Inflammatory macrophage treated with lipopolysaccharide for 1 hour (primary cell): Measurements from ENCODE around the gene CTDP1.
"Not testable (repeated sequence)": the region's sequence is repeated elsewhere in the genome, so short reads cannot be mapped to it uniquely, and the experiment has no call there.

Experiments
- DNase-seq, 2 donors: peaks; one replicate each; pipeline ENCODE4 v3.0.0-alpha.2; 2020 to 2022

CTDP1 gene

DNA sequence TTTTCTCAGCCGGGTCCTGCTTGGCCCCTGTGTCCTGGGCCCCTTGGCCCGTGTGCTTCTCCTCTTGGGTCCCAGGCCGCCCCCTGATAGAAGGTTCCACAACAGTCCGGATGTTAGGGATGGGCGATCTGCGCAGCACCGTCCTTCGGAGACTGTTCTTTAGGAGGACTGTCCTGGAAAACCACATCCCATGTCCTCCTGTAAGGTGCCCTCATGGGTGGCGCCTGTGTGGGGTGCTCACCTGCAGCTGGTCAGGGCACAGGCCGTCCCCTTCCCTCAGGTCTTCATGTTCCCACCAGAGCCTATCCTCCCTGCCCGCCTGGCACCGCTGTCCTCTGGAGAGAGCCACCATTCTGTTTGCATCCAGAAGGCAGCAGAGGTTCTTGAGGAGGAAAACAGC is 50.0 kb downstream of the CTDP1 start:
- DNase-seq: no peak

DNA sequence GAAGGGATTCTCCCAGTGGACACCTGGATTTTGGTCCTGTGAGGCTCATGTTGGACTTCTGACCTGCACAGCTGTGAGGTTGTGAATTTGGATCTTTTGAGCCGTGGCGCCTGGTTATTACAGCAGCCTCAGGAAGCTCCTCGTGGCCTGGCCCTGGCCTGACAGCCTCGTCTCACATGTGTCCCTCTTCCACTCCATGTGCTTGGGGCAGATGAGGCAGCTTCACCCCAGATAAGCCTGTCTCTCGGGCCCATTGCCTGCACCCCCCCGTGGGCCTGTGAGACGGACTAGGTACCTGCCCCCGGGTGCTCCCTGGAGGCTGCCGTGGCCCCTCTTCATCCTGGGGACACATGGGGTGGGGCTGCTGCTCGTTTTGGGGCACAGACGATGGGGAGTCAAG is 51.2 kb downstream of the CTDP1 start:
- no peak for DNase-seq

DNA sequence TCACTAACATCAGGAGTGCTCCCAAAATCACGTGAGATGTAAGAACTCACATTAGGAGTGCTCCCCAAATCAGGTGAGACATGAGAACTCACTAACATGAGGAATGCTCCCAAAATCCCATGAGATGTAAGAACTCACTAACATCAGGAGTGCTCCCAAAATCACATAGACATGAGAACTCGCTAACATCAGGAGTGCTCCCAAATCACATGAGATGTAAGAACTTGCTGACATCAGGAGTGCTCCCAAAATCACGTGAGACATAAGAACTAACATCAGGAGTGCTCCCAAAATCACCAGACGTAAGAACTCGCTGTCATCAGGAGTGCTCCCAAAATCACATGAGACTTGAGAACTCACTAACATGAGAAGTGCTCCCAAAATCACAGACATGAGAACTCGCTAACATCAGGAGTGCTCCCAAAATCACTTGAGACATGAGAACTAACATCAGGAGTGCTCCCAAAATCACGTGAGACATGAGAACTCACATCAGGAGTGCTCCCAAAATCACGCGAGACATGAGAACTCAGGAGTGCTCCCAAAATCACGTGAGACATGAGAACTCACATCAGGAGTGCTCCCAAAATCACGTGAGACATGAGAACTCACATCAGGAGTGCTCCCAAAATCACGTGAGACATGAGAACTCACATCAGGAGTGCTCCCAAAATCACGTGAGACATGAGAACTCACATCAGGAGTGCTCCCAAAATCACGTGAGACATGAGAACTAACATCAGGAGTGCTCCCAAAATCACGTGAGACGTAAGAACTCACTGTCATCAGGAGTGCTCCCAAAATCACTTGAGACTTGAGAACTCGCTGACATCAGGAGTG is 52.5 kb downstream of the CTDP1 start:
- not testable (repeated sequence) for DNase-seq

DNA sequence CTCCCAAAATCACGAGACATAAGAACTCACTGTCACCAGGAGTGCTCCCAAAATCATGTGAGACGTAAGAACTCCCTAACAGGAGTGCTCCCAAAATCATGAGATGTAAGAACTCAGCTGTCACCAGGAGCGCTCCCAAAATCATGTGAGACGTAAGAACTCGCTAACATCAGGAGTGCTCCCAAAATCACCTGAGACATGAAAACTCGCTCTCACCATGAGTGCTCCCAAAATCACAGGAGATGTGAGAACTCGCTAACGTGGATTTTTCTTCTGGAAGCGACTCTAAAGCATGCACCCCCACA is 53.1 kb downstream of the CTDP1 start:
- no peak for DNase-seq

DNA sequence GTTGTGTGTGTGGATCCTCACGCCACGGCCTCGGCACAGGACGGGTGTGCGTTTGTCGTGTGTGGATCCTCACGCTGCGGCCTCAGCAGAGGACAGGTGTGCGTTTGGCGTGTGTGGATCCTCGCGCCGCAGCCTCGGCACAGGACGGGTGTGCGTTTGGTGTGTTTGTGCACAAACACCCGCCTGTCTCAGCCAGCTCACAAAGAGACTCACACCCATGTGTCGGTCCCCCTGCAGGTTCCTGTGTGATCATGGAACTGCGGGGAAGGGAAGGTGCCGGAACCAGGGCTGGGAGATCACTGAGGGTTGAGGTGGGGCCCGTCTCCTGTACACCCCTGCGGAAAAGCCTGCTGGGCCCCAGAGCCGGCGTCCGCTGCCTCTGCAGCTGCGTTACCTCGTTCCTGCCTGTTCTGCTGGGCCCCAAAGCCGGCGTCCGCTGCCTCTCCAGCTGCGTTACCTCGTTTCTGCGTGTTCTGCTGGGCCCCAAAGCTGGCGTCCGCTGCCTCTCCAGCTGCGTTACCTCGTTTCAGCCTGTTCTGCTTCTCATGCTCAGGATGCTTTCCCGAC is 53.6 kb downstream of the CTDP1 start:
- no peak for DNase-seq

DNA sequence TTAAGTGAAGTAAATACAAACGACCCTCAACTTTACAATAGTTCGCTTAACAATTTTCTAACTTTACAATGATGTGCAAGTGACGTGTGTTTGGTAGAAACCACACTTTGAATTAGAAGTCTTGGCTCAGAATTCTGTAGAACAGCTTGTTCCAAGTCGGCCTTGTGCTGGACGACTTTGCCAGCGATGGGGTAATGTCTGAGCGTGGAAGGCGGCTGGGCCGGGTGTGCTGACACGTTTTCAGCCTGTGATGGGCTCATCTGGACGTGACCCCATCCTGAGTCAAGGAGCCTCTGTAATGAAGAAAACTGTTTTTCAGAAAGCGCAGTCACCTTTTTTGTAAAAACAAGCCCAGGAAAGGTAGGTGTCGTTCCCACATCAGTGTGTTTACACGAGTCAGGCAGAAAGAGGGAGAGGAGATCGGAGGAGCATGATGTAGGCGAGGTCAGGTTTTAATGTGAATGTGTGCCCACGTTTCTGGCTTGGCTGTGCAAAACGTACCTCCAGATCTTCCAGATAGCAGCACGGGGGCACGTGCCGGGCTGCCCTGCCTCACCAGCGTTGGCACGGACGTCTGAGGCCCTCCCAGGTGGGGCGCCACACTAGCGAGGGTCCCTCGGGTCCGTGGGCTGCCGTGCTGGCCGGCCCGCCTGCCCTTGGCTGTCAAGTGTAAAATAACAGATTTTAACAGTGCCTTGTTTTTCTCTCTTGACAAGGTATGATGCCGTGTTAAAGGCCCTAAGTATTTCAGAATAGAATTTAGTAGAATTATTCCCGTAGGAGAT is 54.6 kb downstream of the CTDP1 start:
- no peak for DNase-seq

DNA sequence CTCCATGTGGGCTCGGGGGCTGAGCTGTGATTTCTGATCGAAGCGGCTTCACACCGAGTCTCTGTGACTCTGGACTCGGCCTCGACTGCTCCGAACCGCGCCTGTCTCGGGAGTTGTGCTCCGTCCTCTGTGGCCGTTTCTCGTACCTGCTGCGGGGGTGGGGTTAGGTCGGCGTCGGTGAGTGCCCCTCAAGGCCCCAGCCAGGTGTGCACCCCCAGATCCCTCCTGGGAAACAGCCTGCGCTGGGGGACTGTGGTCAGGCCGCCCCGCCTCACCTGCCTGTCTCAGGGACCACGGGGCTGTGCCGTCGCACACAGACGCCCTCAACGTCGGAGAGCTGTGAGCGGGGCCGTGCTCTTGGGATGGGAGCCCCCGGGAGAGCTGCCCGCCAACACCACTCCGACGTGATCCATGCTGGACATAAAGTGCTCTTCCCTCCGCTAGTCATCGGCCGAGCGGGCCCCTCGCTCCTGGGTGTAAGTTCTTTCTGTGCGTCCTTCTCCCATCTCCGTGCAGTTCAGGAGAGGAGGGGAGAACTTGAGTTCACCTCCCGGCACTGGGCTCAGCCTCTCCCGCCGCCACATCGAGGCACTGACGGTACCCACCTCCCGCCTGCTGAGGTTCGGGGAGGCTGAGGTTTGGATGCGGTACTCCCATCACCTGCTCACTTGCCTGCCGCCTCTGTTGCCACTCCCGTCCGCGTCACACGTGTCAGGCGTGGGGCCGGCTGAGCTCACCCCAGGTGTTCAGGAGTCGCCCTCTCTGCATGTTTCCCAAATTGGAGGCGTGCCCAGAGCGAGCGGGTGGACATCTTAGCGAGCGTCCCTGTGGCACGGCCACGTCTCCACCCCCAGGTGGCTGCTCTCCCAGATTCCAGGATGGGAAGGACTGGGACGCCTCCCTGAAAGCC is 55.7 kb downstream of the CTDP1 start:
- no peak for DNase-seq

DNA sequence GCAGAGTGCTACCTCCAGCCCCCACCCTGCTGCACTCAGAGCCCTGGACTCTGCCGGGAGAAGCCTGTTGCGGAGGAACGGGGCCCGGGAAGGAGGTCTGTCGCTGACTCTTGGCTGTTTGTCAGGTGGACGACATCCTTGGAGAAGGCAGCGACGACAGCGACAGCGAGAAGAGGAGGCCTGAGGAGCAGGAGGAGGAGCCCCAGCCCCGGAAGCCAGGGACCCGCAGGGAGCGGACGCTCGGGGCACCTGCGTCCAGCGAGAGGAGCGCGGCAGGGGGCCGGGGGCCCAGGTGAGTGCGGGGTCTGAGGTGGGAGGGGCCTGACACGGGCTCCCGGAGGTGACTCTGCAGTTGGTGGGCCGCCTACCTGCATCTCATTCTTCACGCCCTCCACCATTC is 56.6 kb downstream of the CTDP1 start:
- no peak for DNase-seq

DNA sequence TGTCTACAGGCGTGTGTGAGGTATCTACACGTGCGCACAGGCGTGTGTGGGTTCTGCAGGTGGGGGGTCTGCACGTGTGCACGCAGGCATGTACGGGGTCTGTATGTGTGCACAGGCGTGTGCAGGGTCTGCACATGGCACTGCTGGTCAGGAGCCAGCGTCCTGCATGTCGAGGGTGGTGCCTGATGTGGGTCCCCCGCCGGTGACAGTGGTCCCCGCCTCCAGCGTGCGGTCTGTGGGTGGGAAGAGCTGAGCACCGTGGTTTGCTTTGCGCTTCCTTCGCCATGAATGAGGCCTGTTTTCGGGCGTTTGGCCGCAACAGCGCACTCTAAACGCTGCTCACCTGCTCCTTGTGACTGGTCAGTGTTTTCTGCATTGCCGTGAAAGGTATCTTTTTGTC is 57.2 kb downstream of the CTDP1 start:
- DNase-seq: no peak

DNA sequence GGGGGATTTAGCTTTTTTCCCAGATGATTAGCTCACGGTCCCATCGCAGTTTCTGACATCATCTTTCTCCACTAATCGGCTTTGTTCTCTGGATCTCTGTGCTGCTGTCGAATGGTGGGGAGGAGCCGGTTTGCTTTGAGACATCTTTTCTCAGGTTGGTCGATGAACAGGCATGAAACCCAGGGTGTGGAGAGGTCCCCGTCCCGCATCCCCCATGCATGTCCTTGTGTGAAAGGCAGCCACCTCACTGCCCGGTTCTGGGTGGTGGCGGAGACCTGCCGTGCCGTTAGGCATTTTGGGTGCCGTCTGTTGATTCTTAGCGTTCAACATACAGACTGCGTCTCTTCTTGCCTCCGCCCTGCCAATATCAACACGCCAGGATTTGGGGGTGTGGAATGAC is 57.8 kb downstream of the CTDP1 start:
- no peak for DNase-seq

DNA sequence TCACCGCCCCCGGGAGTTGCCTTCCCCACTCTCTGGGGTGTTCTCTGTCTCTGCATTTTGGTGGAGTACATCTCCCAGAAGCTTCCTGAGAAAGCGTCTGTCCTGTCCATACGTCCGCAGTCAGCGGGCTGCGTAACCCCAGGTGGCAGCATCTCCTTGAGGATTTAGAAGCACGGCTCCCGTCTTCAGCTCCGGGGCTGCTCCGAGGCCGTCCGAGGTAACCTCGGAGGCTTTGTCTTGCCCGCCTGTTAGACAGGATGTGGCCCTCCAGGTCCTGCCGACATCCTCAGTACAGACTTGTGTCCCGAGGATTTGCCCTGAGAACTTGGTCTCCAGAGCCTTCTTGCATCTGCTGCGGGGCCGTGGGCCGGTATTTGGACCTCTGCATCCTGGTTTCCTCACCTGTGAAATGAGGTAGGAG is 58.4 kb downstream of the CTDP1 start:
- no peak for DNase-seq

DNA sequence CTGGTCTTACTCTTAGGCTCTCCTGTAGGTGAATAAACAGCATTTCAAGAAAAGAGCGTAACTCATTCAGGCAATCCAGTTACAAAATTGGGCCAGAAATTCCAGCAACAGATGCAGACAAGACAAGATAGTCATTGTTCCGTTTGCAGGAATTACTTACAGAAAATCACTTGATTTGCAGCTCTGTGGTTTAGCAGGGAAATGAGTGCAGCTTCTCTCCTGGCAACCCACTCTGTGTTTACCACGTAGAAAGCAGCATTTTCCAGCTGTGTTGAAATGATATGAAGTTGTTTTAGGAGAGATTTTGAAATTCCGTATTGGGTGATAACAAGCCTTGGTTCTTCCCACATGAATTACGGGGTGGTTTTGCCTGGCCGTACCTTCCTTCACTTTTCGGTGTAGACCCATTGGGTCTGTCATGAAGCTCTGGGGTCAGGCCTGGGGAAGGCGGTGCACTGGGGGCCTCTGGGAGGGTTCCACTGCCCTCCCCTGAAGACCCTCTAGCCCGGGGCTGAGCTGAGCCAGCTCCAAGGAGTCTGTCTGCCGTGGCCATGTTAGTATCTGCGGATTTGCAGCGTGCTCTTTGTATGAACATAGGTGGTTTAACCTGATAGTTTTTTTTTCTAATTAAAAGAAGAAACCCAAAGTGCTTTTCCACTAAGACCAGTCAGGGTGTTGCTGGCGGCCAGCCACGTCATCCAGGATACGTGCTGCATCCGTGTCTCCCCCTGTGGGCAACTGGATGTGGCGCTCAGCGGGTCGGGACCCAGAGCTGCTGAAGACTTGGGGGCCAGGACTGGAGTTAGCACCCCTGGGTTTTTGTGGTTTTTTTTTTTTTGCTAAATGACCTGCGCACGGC is 59.2 kb downstream of the CTDP1 start:
- DNase-seq: no peak

DNA sequence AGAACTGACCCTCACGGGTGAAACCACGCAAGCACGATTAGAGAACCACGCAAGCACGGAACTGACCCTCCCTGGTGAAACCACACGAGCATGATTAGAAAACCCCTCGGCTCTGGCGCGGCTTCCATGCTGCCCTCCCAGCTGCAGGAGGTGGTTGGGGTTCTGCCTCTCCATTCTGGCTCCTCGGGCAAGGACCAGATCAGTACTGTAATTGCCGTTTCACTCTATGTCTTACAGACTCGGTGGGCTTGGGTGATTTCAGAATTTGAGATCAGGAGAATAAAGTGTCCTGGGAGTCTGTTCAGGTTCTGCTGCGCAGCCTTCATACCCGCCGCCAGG is 59.8 kb downstream of the CTDP1 start:
- DNase-seq: no peak

DNA sequence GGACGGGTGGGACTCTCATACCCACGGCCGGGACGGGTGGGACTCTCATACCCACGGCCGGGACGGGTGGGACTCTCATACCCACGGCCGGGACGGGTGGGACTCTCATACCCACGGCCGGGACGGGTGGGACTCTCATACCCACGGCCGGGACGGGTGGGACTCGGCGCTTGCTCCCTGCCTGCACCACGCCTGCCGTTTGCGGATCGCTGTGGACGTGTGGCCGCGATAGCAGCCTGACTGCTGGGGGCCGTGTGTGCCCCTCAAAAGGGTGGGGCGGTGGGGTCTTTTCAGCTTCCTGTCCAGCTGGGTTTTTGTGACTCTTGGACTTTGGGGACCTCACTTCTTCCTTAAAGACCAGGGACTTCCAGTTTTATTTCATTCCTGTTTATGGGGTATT is 60.4 kb downstream of the CTDP1 start:
- not testable (repeated sequence) for DNase-seq

DNA sequence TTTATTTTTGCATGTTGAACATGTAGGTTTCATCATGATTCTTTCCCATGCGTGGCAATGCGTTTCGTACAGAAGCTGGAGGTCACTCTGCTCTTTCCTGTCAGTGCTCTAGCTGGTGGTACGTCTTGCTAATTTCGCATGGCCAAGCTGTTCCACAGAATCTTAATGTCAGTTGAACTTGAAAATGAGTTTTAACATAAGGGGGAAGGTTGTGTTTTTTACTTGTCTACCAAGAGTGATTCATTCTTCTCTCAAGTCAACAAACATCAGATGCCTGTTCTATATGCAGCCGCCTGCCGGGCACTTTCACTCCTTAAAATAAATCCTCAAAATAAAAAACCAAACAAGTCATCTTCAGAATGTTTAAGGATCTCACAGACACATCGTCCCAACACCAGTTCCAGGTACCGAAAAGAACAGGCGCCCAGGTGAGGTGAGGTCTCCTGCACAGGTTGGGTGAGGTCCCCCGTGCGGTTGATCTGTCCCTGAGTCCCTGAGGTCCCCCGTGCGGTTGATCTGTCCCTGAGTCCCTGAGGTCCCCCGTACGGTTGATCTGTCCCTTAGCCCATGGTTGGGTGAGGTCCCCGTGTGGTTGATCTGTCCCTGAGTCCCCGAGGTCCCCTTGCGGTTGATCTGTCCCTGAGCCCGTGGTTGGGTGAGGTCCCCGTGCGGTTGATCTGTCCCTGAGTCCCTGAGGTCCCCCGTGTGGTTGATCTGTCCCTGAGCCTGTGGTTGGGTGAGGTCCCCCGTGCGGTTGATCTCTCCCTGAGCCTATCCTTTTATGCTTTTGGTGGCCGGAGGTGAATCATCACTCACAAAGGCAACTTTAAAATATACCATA is 61.1 kb downstream of the CTDP1 start:
- DNase-seq: no peak

DNA sequence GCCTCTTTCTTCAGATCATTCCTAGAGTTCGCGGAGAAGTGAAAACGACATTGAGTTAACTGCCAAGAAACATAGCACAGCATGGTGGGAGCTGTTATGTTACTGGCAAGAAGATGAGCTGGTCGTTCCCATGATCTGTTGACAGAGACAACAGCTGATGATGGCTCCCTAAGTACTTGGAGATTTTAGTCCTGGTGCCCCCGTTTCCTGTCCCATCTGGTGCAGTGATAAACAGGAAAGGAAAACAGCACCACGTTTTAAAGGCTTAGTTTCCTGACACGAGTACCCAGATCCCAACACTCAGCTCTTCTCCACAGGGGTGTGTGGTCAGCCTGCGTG is 61.7 kb downstream of the CTDP1 start:
- DNase-seq: no peak

DNA sequence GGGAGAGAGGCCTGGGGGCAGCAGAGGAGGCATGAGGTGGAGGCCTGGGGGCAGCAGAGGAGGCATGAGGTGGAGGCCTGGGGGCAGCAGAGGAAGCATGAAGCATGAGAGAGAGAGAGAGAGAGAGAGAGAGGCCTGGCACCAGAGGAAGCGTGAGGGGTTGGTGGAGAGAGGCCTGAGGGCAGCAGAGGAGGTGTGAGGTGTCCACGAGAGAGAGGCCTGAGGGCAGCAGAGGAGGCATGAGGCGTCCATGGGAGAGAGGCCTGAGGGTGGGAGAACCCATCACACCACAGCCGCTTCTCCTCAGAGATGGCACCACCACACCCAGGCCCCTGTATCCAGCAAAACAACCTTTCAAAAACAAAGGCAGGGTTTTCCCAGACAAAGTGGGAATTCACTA is 62.5 kb downstream of the CTDP1 start:
- no peak for DNase-seq

DNA sequence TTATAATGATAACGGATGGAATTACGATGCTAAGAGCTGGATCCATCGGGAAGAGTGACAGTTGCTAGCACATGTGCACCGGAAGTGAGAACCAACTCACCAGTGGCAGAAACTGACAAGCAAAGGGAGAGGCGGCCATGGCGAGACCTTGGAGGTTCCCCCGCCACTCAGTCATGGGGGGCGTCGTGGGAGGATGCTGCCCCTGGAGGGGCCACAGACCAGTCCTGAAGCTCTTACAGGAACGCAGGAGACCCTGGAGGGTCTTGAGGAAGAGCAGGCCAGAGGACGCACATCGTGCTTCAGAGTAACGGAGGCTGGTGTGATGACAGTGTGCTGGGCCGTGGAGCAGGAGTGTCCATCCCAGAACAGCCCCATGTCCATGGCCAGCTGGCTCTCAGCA is 65.0 kb downstream of the CTDP1 start:
- DNase-seq: no peak

DNA sequence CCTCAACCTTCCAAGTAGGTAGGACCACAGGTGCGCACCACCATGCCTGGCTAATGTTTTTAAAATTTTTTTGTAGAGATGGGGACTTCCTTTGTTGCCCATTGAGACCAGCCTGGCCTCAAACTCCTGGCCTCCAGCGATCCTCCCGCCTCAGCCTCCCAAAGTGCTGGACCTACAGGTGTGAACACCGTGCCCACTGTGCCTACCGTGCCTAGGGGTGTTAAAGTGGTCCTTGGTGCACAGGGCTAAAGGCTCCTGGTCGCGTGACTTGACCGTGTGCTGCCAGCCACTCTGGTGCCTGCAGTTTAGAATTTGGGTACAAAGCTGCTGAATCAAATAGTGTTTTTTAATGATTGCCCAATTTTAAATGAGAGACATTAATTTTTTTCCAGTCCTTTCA is 67.1 kb downstream of the CTDP1 start:
- no peak for DNase-seq

DNA sequence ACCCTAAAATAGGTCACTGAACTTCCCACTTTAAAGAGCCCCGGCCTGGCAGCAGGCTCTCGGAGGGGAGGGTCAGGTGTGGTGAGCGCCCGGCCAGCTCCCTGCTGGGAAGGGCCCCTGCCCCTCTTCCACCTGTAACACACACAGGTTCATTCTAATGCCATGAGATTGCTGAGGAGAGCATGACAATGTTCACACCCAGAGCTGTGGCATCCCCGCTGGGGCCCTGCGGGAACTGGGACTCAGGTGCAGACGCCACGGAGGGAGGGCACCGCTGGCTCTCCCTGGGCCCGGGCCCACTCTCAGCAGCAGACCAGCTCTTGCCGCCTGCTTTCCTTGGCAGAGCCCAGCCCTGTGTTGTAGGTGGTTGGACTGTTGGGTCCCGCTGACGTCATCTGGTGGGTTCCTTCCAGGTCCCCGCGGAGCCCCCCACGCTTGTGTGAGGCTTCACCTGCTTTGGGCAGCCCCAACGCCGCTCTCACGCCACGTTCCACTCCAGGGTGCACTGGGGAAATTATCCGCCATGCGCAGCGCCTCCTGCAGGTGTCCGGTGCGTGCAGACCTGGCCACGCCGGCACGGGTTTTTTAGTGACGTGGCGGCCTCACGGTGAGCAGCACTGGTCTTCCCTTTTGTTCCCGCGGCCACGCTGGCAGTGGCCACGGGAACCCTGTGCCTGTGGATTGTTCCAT is 67.7 kb downstream of the CTDP1 start:
- DNase-seq: no peak
